Trophoblast cell (in vitro differentiated cells and primary cell): Measurements from ENCODE around the gene MUC5AC.

Source experiments
- DNase-seq, 2 donors: peaks; one replicate each; pipeline ENCODE4 v3.0.0-alpha.2; 2016
- H2AFZ ChIP-seq: 2 replicates; pipeline ENCODE4 v1.6.1; 2013; ENCODE audit warnings: low read length, moderate library complexity, mild to moderate bottlenecking; ENCODE audit not compliant: insufficient read depth, poor library complexity
- H2AK5ac ChIP-seq: 2 replicates; pipeline ENCODE4 v1.6.1; 2013; ENCODE audit warnings: mild to moderate bottlenecking, low read length
- H2BK120ac ChIP-seq: 2 replicates; pipeline ENCODE4 v1.6.1; 2013; ENCODE audit warnings: low read length, mild to moderate bottlenecking, moderate library complexity; ENCODE audit not compliant: insufficient read depth, poor library complexity
- H2BK12ac ChIP-seq: 2 replicates; pipeline ENCODE4 v1.6.1; 2013; ENCODE audit warnings: mild to moderate bottlenecking, low read length, moderate library complexity
- H2BK5ac ChIP-seq: 2 replicates; pipeline ENCODE4 v1.6.1; 2013; ENCODE audit warnings: low read length, low read depth, moderate library complexity, mild to moderate bottlenecking; ENCODE audit not compliant: poor library complexity
- H3K14ac ChIP-seq: 2 replicates; pipeline ENCODE4 v1.6.1; 2013; ENCODE audit warnings: mild to moderate bottlenecking, low read length
- H3K18ac ChIP-seq: 2 replicates; pipeline ENCODE4 v1.6.1; 2013; ENCODE audit warnings: mild to moderate bottlenecking, low read length
- H3K23ac ChIP-seq: 2 replicates; pipeline ENCODE4 v1.6.1; 2013; ENCODE audit warnings: low read length
- H3K27ac ChIP-seq: 2 replicates; pipeline ENCODE4 v1.5.1; 2013; ENCODE audit warnings: low read depth, mild to moderate bottlenecking, inconsistent platforms, low read length, moderate library complexity
- H3K27me3 ChIP-seq: 2 replicates; pipeline ENCODE4 v1.6.1; 2013; ENCODE audit warnings: inconsistent platforms, mild to moderate bottlenecking, low read length, moderate library complexity; ENCODE audit not compliant: insufficient read depth
- H3K36me3 ChIP-seq, 2 experiments: 1 replicate in 1 of 2; 2 replicates in 1 of 2; pipeline ENCODE4 v1.6.1; 2013; ENCODE audit warnings: low read length in 2 of 2, mild to moderate bottlenecking in 2 of 2, moderate library complexity in 1 of 2; ENCODE audit not compliant: insufficient read depth in 2 of 2, control insufficient read depth in 1 of 2
- H3K4ac ChIP-seq: 2 replicates; pipeline ENCODE4 v1.6.1; 2013; ENCODE audit warnings: low read depth, mild to moderate bottlenecking, low read length, moderate library complexity
- H3K4me1 ChIP-seq, 2 experiments: 1 replicate in 1 of 2; 2 replicates in 1 of 2; pipeline ENCODE4 v1.6.1; 2013; ENCODE audit warnings: low read length in 2 of 2, mild to moderate bottlenecking in 2 of 2, moderate library complexity in 1 of 2; ENCODE audit not compliant: insufficient read depth in 2 of 2, control insufficient read depth in 1 of 2
- H3K4me2 ChIP-seq: 2 replicates; pipeline ENCODE4 v1.6.1; 2013; ENCODE audit warnings: inconsistent platforms, mild to moderate bottlenecking, low read length, moderate library complexity
- H3K4me3 ChIP-seq: 2 replicates; pipeline ENCODE4 v1.5.1; 2013; ENCODE audit warnings: mild to moderate bottlenecking, low read depth, low read length, inconsistent platforms
- H3K79me1 ChIP-seq: one replicate; pipeline ENCODE4 v1.6.1; 2013; ENCODE audit warnings: low read length
- H3K79me2 ChIP-seq: 2 replicates; pipeline ENCODE4 v1.6.1; 2013; ENCODE audit warnings: low read length, mild to moderate bottlenecking; ENCODE audit not compliant: control insufficient read depth, insufficient read depth, poor library complexity
- H3K9ac ChIP-seq: 2 replicates; pipeline ENCODE4 v1.6.1; 2013; ENCODE audit warnings: mild to moderate bottlenecking, low read length
- H3K9me3 ChIP-seq: 2 replicates; pipeline ENCODE4 v1.6.1; 2013; ENCODE audit warnings: low read depth, mild to moderate bottlenecking, control low read depth, inconsistent platforms, low read length; ENCODE audit not compliant: insufficient read depth
- H4K12ac ChIP-seq: 2 replicates; pipeline ENCODE4 v1.6.1; 2013; ENCODE audit warnings: low read depth, mild to moderate bottlenecking, low read length, moderate library complexity
- H4K8ac ChIP-seq: 2 replicates; pipeline ENCODE4 v1.6.1; 2013; ENCODE audit warnings: low read depth, mild to moderate bottlenecking, low read length, moderate library complexity
- H4K91ac ChIP-seq: one replicate; pipeline ENCODE4 v1.6.1; 2013; ENCODE audit warnings: low read depth, mild to moderate bottlenecking, low read length, moderate library complexity
- WGBS: extraction: QIAGEN DNeasy Blood & Tissue Kit; methylation state at CpG from one replicate; pipeline ENCODE4 v1.1.7; 2013; ENCODE audit warnings: missing lambda C conversion rate; ENCODE audit not compliant: insufficient read length, insufficient coverage; ENCODE audit errors: extremely low coverage; 5-methylcytosine and 5-hydroxymethylcytosine counted together

The MUC5AC gene

DNA sequence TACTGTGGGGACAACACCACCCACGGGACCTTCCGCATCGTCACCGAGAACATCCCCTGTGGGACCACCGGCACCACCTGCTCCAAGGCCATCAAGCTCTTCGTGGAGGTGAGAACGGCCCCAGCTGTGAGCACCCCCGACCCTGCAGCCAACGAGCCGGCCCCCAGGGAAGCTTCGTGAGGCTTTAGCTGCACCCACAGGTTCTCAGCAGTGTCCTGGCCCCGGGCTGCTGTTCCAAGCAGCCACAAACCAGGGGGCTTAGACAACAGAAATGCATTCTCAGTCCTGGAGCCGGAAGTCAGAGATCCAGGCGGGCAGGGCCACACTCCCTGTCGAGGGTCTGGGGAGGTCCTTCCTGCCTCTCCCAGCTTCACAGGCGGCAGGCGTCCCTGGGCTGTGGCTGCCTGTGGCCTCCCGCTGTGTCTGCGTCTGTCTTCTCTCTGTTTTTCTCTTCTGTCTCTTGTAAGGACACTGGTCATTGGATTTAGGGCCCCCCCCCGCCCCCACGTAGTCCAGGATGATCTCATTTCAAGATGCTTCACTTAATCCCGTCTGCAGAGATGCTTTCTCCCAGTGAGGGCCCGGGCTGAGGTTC, 77.7 kb downstream of the MUC5AC start:
- H3K9me3 ChIP-seq, result peaks cover 13% of the 10 kb centered on the region
- H3K4me2 ChIP-seq, result no peak overlapping the region
- DNase-seq, result no peak
- H4K8ac ChIP-seq, result no peak overlapping the region
- no peak overlapping the region for H2BK5ac ChIP-seq
- no peak overlapping the region for H2BK120ac ChIP-seq
- H3K27ac ChIP-seq, result no peak overlapping the region
- no peak overlapping the region for H2AK5ac ChIP-seq
- H4K12ac ChIP-seq, result no peak overlapping the region
- no peak overlapping the region for H2BK12ac ChIP-seq
- H3K18ac ChIP-seq, result no peak overlapping the region
- WGBS, result no CpG with 5 or more reads among the region's 23 CpGs
- H3K79me1 ChIP-seq, result no peaks in the 10 kb centered on the region
- H3K27me3 ChIP-seq, result no peaks in the 10 kb centered on the region
- no peak overlapping the region for H4K91ac ChIP-seq
- no peak overlapping the region for H3K23ac ChIP-seq
- no peak overlapping the region for H2AFZ ChIP-seq
- H3K4me3 ChIP-seq, result no peak overlapping the region
- no peak overlapping the region for H3K4ac ChIP-seq
- no peaks in the 10 kb centered on the region for H3K4me1 ChIP-seq
- H3K14ac ChIP-seq, result no peak overlapping the region
- no peaks in the 10 kb centered on the region for H3K79me2 ChIP-seq
- no peaks in the 10 kb centered on the region for H3K36me3 ChIP-seq
- H3K9ac ChIP-seq, result no peak overlapping the region

DNA sequence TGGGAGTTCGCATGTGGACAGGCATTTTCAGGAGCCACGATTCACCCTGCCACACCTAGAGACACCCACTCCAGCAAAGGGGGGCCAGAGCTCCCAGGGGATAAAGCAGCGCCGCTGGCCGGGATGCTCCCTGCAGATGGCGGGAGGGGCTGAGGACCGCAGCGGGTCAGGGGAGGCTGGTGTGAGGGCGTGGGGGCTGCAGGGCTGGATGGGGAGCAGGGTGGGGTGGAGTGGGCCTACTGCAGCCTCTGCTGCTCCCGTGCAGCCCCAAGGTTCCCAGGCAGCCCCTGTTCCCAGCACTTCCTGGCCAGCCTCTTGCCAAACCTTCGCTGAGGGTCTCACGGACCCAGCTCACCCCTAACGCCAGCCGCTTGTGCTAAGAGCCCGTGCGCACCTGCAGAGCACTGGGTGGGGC, 78.2 kb downstream of the MUC5AC start:
- Histone ChIP-seq H3K4ac (no peak overlapping the region), H3K23ac (no peak overlapping the region), H3K4me1 (no peaks in the 10 kb centered on the region), H2BK5ac (no peak overlapping the region), H3K14ac (no peak overlapping the region), H3K79me2 (no peaks in the 10 kb centered on the region), H2BK12ac (no peak overlapping the region), H3K9ac (no peak overlapping the region), H3K4me3 (no peak overlapping the region), H4K91ac (no peak overlapping the region), H4K12ac (no peak overlapping the region), H3K4me2 (no peak overlapping the region), H3K79me1 (no peaks in the 10 kb centered on the region), H3K9me3 (peaks cover 18% of the 10 kb centered on the region), H3K27me3 (no peaks in the 10 kb centered on the region), H3K18ac (no peak overlapping the region), H4K8ac (no peak overlapping the region), H2AFZ (no peak overlapping the region), H3K27ac (no peak overlapping the region), H2AK5ac (no peak overlapping the region), H3K36me3 (no peaks in the 10 kb centered on the region), H2BK120ac (no peak overlapping the region)
- WGBS, result no CpG with 5 or more reads among the region's 16 CpGs
- no peak for DNase-seq

- no peaks in the 10 kb centered on the region for H3K36me3 ChIP-seq
- no peak overlapping the region for H3K27ac ChIP-seq
- H3K79me2 ChIP-seq, result no peaks in the 10 kb centered on the region
- H3K14ac ChIP-seq, result no peak overlapping the region
- no peak overlapping the region for H4K8ac ChIP-seq
- no peak overlapping the region for H3K23ac ChIP-seq
- no peak overlapping the region for H3K4ac ChIP-seq
- H3K9ac ChIP-seq, result no peak overlapping the region
- H4K12ac ChIP-seq, result no peak overlapping the region
- no peak for DNase-seq
- H3K79me1 ChIP-seq, result no peaks in the 10 kb centered on the region
- H3K27me3 ChIP-seq, result no peaks in the 10 kb centered on the region
- H2AFZ ChIP-seq, result no peak overlapping the region
- H4K91ac ChIP-seq, result no peak overlapping the region
- no peak overlapping the region for H2BK12ac ChIP-seq
- H3K4me3 ChIP-seq, result no peak overlapping the region
- no peaks in the 10 kb centered on the region for H3K4me1 ChIP-seq
- H3K4me2 ChIP-seq, result no peak overlapping the region
- peaks cover 24% of the 10 kb centered on the region for H3K9me3 ChIP-seq
- H2AK5ac ChIP-seq, result no peak overlapping the region
- H2BK5ac ChIP-seq, result no peak overlapping the region
- WGBS, result no CpG with 5 or more reads among the region's 37 CpGs
- no peak overlapping the region for H2BK120ac ChIP-seq
- H3K18ac ChIP-seq, result no peak overlapping the region
These were observed 78.8 kb downstream of the MUC5AC start for GRCh38 chr11:1236316-1237127.

GRCh38 chr11:1237128-1237580, 79.4 kb downstream of the MUC5AC start:
- no CpG with 5 or more reads among the region's 13 CpGs for WGBS
- H3K9ac ChIP-seq, result no peak overlapping the region
- DNase-seq, result no peak

More at GRCh38 chr11:1237128-1237580, 79.4 kb downstream of the MUC5AC start:
- no peak overlapping the region for H2AK5ac ChIP-seq
- H4K8ac ChIP-seq, result no peak overlapping the region
- no peaks in the 10 kb centered on the region for H3K27me3 ChIP-seq
- H3K36me3 ChIP-seq, result no peaks in the 10 kb centered on the region
- no peak overlapping the region for H4K12ac ChIP-seq
- H2BK120ac ChIP-seq, result no peak overlapping the region
- no peak overlapping the region for H2AFZ ChIP-seq
- no peaks in the 10 kb centered on the region for H3K79me2 ChIP-seq
- H3K4me1 ChIP-seq, result no peaks in the 10 kb centered on the region
- no peak overlapping the region for H2BK5ac ChIP-seq
- H3K79me1 ChIP-seq, result no peaks in the 10 kb centered on the region
- no peak overlapping the region for H3K18ac ChIP-seq
- H3K4me3 ChIP-seq, result no peak overlapping the region
- H3K14ac ChIP-seq, result no peak overlapping the region
- H3K4me2 ChIP-seq, result no peak overlapping the region
- H3K27ac ChIP-seq, result no peak overlapping the region
- H3K23ac ChIP-seq, result no peak overlapping the region
- no peak overlapping the region for H4K91ac ChIP-seq
- H3K4ac ChIP-seq, result no peak overlapping the region
- peaks cover 31% of the 10 kb centered on the region for H3K9me3 ChIP-seq
- no peak overlapping the region for H2BK12ac ChIP-seq
